H1 (cell line): ENCODE data around the gene DAB2IP. TPM values are rescaled to one million over a fixed set of nuclear protein-coding genes. Genes with fewer than 3 reads are reported as not detected.

Experiments
- CTCF ChIA-PET: fragments of 300-600 bp; sonication (Branson Sonifier 250); formaldehyde crosslinking; loops from one replicate; lab custom pipeline; 2021; ENCODE audit not compliant: partially characterized antibody; lab: Charles Lee
- POLR2A ChIA-PET: fragments of 300-600 bp; sonication (Branson Sonifier 250); formaldehyde crosslinking; loops from one replicate; lab custom pipeline; 2021; ENCODE audit warnings: inconsistent platforms; ENCODE audit not compliant: partially characterized antibody; lab: Charles Lee
- DNase-seq, 2 experiments: peaks; one replicate each; pipeline versions ENCODE4 v3.0.0 to v3.0.0-alpha.2; 2010 to 2022; ENCODE audit warnings: low spot score in 2 of 2, low read depth in 1 of 2, mixed read lengths in 1 of 2
- FAIRE-seq: peaks from 2 replicates; lab custom pipeline; 2011; peaks lifted over from hg19 to GRCh38; lab: Jason Lieb, UNC
- H2AFZ ChIP-seq: 2 replicates; pipeline ENCODE4 v1.8.1; 2012; ENCODE audit warnings: low read length, inconsistent platforms
- H2AK5ac ChIP-seq: 2 replicates; pipeline ENCODE4 v1.6.1; 2013; ENCODE audit warnings: low read depth, low read length
- H2BK120ac ChIP-seq: replicated peaks from 2 replicates; pipeline ENCODE3; 2013; ENCODE audit warnings: low read depth, low read length, inconsistent platforms
- H2BK12ac ChIP-seq: 2 replicates; pipeline ENCODE4 v1.6.1; 2013; ENCODE audit warnings: low read depth, low read length
- H2BK15ac ChIP-seq: 2 replicates; pipeline ENCODE4 v1.6.1; 2013; ENCODE audit warnings: low read length
- H2BK20ac ChIP-seq: 2 replicates; pipeline ENCODE4 v1.6.1; 2013; ENCODE audit warnings: low read length
- H2BK5ac ChIP-seq: 2 replicates; pipeline ENCODE4 v1.6.1; 2013; ENCODE audit warnings: low read depth, low read length
- H3K14ac ChIP-seq: 2 replicates; pipeline ENCODE4 v1.6.1; 2013; ENCODE audit warnings: inconsistent platforms; ENCODE audit not compliant: insufficient read length
- H3K18ac ChIP-seq: 2 replicates; pipeline ENCODE4 v1.6.1; 2013; ENCODE audit warnings: low read length; ENCODE audit errors: extremely low read depth
- H3K23ac ChIP-seq: 2 replicates; pipeline ENCODE4 v1.6.1; 2013; ENCODE audit warnings: inconsistent platforms; ENCODE audit not compliant: insufficient read length
- H3K23me2 ChIP-seq: 2 replicates; pipeline ENCODE4 v1.6.1; 2013; ENCODE audit warnings: low read depth, low read length
- H3K27ac ChIP-seq: 2 replicates; pipeline ENCODE4 v1.6.1; 2011; ENCODE audit warnings: low read depth, low read length, inconsistent platforms
- H3K27me3 ChIP-seq, 4 experiments: replicated peaks in 1 of 4; 1 replicate in 1 of 4; 2 replicates in 3 of 4; pipeline versions ENCODE4 v1.6.1 to v1.8.1; 2011 to 2013; ENCODE audit warnings: low read length in 3 of 4, mild to moderate bottlenecking in 3 of 4, inconsistent platforms in 2 of 4, mixed read lengths in 2 of 4, moderate library complexity in 1 of 4; ENCODE audit not compliant: control insufficient read depth in 3 of 4, insufficient read depth in 3 of 4; ENCODE audit errors: extremely low read depth in 1 of 4
- H3K36me3 ChIP-seq, 4 experiments: 2 replicates each; pipeline versions ENCODE4 v1.6.1 to v1.8.1; 2011 to 2013; ENCODE audit warnings: mild to moderate bottlenecking in 4 of 4, low read length in 3 of 4, moderate library complexity in 2 of 4, control low read depth in 1 of 4, inconsistent platforms in 1 of 4; ENCODE audit not compliant: insufficient read depth in 4 of 4, control insufficient read depth in 2 of 4
- H3K4ac ChIP-seq: replicated peaks from 2 replicates; pipeline ENCODE3; 2013; ENCODE audit warnings: low read length, low read depth, mixed read lengths, inconsistent platforms; ENCODE audit not compliant: insufficient read length
- H3K4me1 ChIP-seq, 4 experiments: replicated peaks in 1 of 4; 1 replicate in 1 of 4; 2 replicates in 3 of 4; pipeline versions ENCODE4 v1.6.1 to v1.8.1; 2011 to 2013; ENCODE audit warnings: low read length in 3 of 4, inconsistent platforms in 2 of 4, mixed read lengths in 1 of 4; ENCODE audit not compliant: insufficient read depth in 4 of 4, control insufficient read depth in 3 of 4
- H3K4me2 ChIP-seq, 2 experiments: 2 replicates each; pipeline versions ENCODE4 v1.6.1 to v1.8.1; 2011 to 2013; ENCODE audit warnings: low read depth in 2 of 2, low read length in 2 of 2, control low read depth in 1 of 2, inconsistent platforms in 1 of 2, mild to moderate bottlenecking in 1 of 2; ENCODE audit not compliant: insufficient read depth in 1 of 2
- H3K4me3 ChIP-seq, 4 experiments: fragments of 200-600, 300-600 bp in 1 of 4; sonication (generic), shearing (Covaris generic), sonication (Bioruptor Twin) in 1 of 4; 2 replicates each; pipeline versions ENCODE4 v1.5.1 to v1.8.1; 2011 to 2016; ENCODE audit warnings: low read length in 4 of 4, low read depth in 3 of 4, control low read depth in 2 of 4, inconsistent platforms in 2 of 4, mild to moderate bottlenecking in 2 of 4, mixed read lengths in 1 of 4, moderate library complexity in 1 of 4; ENCODE audit not compliant: insufficient read depth in 2 of 4; ENCODE audit errors: extremely low read depth in 1 of 4
- H3K56ac ChIP-seq: replicated peaks from 2 replicates; pipeline ENCODE3; 2013; ENCODE audit warnings: low read depth, mild to moderate bottlenecking, mixed read lengths, low read length, inconsistent platforms; ENCODE audit not compliant: insufficient read length
- H3K79me1 ChIP-seq: 2 replicates; pipeline ENCODE4 v1.6.1; 2013; ENCODE audit warnings: low read depth, low read length, control low read depth
- H3K79me2 ChIP-seq, 2 experiments: 2 replicates each; pipeline versions ENCODE4 v1.6.1 to v1.8.1; 2012 to 2013; ENCODE audit warnings: low read length in 2 of 2, mild to moderate bottlenecking in 2 of 2, inconsistent platforms in 1 of 2; ENCODE audit not compliant: insufficient read depth in 2 of 2, control insufficient read depth in 1 of 2
- H3K9ac ChIP-seq, 4 experiments: replicated peaks in 1 of 4; 1 replicate in 1 of 4; 2 replicates in 3 of 4; pipeline versions ENCODE4 v1.6.1 to v1.8.1; 2011 to 2013; ENCODE audit warnings: low read depth in 3 of 4, low read length in 3 of 4, control low read depth in 2 of 4, mild to moderate bottlenecking in 2 of 4, moderate library complexity in 2 of 4, inconsistent platforms in 1 of 4; ENCODE audit errors: extremely low read depth in 1 of 4
- H3K9me3 ChIP-seq, 2 experiments: 2 replicates each; pipeline versions ENCODE4 v1.6.1 to v1.8.1; 2012 to 2013; ENCODE audit warnings: mild to moderate bottlenecking in 2 of 2, moderate library complexity in 2 of 2, control low read depth in 1 of 2, inconsistent platforms in 1 of 2, low read depth in 1 of 2, low read length in 1 of 2, mixed read lengths in 1 of 2; ENCODE audit not compliant: insufficient read depth in 2 of 2
- H4K20me1 ChIP-seq, 2 experiments: replicated peaks in 1 of 2; 2 replicates each; pipeline versions ENCODE3 to v1.8.1; 2011 to 2013; ENCODE audit warnings: inconsistent platforms in 2 of 2, low read length in 2 of 2, mild to moderate bottlenecking in 1 of 2; ENCODE audit not compliant: insufficient read depth in 2 of 2, control insufficient read depth in 1 of 2
- H4K5ac ChIP-seq: 2 replicates; pipeline ENCODE4 v1.6.1; 2013; ENCODE audit warnings: low read length, low read depth, mixed read lengths, inconsistent platforms; ENCODE audit not compliant: insufficient read length
- H4K8ac ChIP-seq: 2 replicates; pipeline ENCODE4 v1.8.0; 2013; ENCODE audit warnings: mild to moderate bottlenecking, moderate library complexity, low read length, inconsistent platforms; ENCODE audit not compliant: insufficient read depth; ENCODE audit errors: extremely low read depth
- H4K91ac ChIP-seq: replicated peaks from 2 replicates; pipeline ENCODE3; 2013; ENCODE audit warnings: low read length, mixed read lengths, inconsistent platforms; ENCODE audit not compliant: insufficient read length
- BRCA1 ChIP-seq: IDR thresholded peaks from 2 replicates; pipeline ENCODE4 v1.6.1; 2012; ENCODE audit warnings: low read depth, low read length, improper control_type of control experiment
- CBX5 ChIP-seq: fragments of 300-800, 300-1000 bp; sonication (generic); IDR thresholded peaks from 2 replicates; pipeline ENCODE4 v1.7.1; 2016; ENCODE audit warnings: antibody characterized with exemption, low read length, low read depth
- CHD2 ChIP-seq: IDR thresholded peaks from 2 replicates; pipeline ENCODE4 v1.6.1; 2012; ENCODE audit warnings: low read length, improper control_type of control experiment
- GTF2F1 ChIP-seq: IDR thresholded peaks from 2 replicates; pipeline ENCODE4 v1.6.1; 2012; ENCODE audit warnings: low read depth, low read length, improper control_type of control experiment, borderline replicate concordance
- HDAC2 ChIP-seq, 2 experiments: fragments of 300-600 bp in 1 of 2; sonication (generic) in 1 of 2; IDR thresholded peaks; 2 replicates each; pipeline ENCODE4 v1.6.1; 2011 to 2012; ENCODE audit warnings: low read depth in 2 of 2, low read length in 2 of 2, mild to moderate bottlenecking in 2 of 2, moderate library complexity in 2 of 2, borderline replicate concordance in 1 of 2, inconsistent platforms in 1 of 2
- JUND ChIP-seq: IDR thresholded peaks from 2 replicates; pipeline ENCODE4 v1.6.1; 2011; ENCODE audit warnings: mild to moderate bottlenecking, improper control_type of control experiment, low read length
- NANOG ChIP-seq: IDR thresholded peaks from 2 replicates; pipeline ENCODE4 v1.6.1; 2011; ENCODE audit warnings: low read length, low read depth, mild to moderate bottlenecking, inconsistent platforms; ENCODE audit not compliant: insufficient read depth, poor library complexity, severe bottlenecking
- NRF1 ChIP-seq: IDR thresholded peaks from 2 replicates; pipeline ENCODE4 v1.6.1; 2011; ENCODE audit warnings: mild to moderate bottlenecking, low read depth, low read length, improper control_type of control experiment
- SIN3A ChIP-seq, 2 experiments: IDR thresholded peaks in 1 of 2; conservative IDR thresholded peaks in 1 of 2; 2 replicates each; pipeline ENCODE4 v1.6.1; 2011 to 2012; ENCODE audit warnings: low read length in 2 of 2, improper control_type of control experiment in 1 of 2, low read depth in 1 of 2, mild to moderate bottlenecking in 1 of 2
- SP4 ChIP-seq: IDR thresholded peaks from 2 replicates; pipeline ENCODE4 v1.6.1; 2012; ENCODE audit warnings: low read length, inconsistent platforms
- SUZ12 ChIP-seq: fragments of 200-600 bp; sonication (generic); IDR thresholded peaks from 2 replicates; pipeline ENCODE4 v1.6.1; 2012; ENCODE audit warnings: mild to moderate bottlenecking, inconsistent platforms, low read length, moderate library complexity, mixed read lengths
- YY1 ChIP-seq: IDR thresholded peaks from 2 replicates; pipeline ENCODE4 v1.6.1; 2011; ENCODE audit warnings: low read depth, mild to moderate bottlenecking, low read length
- ZNF274 ChIP-seq: IDR thresholded peaks from 2 replicates; pipeline ENCODE4 v1.7.0; 2012; ENCODE audit warnings: low read length, borderline replicate concordance; ENCODE audit errors: extremely low read depth
- WGBS, 2 experiments: shearing (Covaris generic) in 1 of 2; methylation state at CpG; one replicate each; pipeline versions ENCODE4 v1.1.6 to v1.1.7; 2013 to 2015; ENCODE audit warnings: low lambda C conversion rate in 2 of 2, mixed read lengths in 2 of 2, inconsistent platforms in 1 of 2, low coverage in 1 of 2, missing lambda C conversion rate in 1 of 2; ENCODE audit not compliant: insufficient replicate concordance in 2 of 2, insufficient coverage in 1 of 2, insufficient read length in 1 of 2; ENCODE audit errors: extremely low coverage in 1 of 2, missing lambda C conversion rate in 1 of 2; 5-methylcytosine and 5-hydroxymethylcytosine counted together
- polyA plus RNA-seq, 7 experiments: library from polyadenylated mRNA; depleted of rRNA in 3 of 7; stranded (reverse) in 5 of 7; unstranded in 2 of 7; fragments of >200 nt in 5 of 7; fragments of 200-250 nt in 2 of 7; gene quantifications; 1 replicate in 5 of 7; 2 replicates in 1 of 7; 4 replicates in 1 of 7; pipeline versions ENCODE4 v1.2.1 to v1.2.3, GENCODE V29; 2011 to 2013; ENCODE audit warnings: missing spikeins in 2 of 7, mixed read lengths in 2 of 7
- total RNA-seq: library from RNA; stranded (reverse); fragmentation: NEBNext Ultra II Directional; extraction: Animal tissue kit (Norgen Biotek cat#: 25700); gene quantifications from 2 replicates; pipeline ENCODE4 v1.2.1, GENCODE V29; 2021

The DAB2IP gene
- total and polyA plus RNA-seq, 2 of the 8 experiments (the other 6 are each of a cell fraction or from before 2014, with no cell fraction given): 19.7 to 39.5 TPM

GRCh38 chr9:121748727-121749423 is 97.4 kb downstream of the DAB2IP start:
- Histone ChIP-seq H4K5ac (no peak overlapping the region), H4K20me1 (peaks cover 24 to 28% of the 10 kb centered on the region in 2 experiments), H2AK5ac (no peak overlapping the region), H3K4ac (no peak overlapping the region), H2AFZ (no peak overlapping the region), H2BK20ac (no peak overlapping the region), H3K4me1 (peaks cover 6 to 14% (median 10%) of the 10 kb centered on the region in 4 experiments), H3K79me2 (peaks cover 0 to 66% of the 10 kb centered on the region in 2 experiments; a peak in 2 of 4 replicates), H3K56ac (no peak overlapping the region), H3K36me3 (no peaks in the 10 kb centered on the region), H3K27ac (no peak overlapping the region), H4K8ac (no peak overlapping the region; the same call in 1 of the 2 replicates), H3K79me1 (peaks cover 33% of the 10 kb centered on the region), H3K4me2 (no peak overlapping the region), H3K23ac (no peak overlapping the region), H3K9me3 (no peaks in the 10 kb centered on the region), H2BK120ac (no peak overlapping the region), H3K27me3 (no peaks in the 10 kb centered on the region; a peak in 1 of 7 replicates), H3K18ac (no peak overlapping the region), H2BK15ac (no peak overlapping the region), H4K91ac (no peak overlapping the region), H3K9ac (no peak overlapping the region), H3K14ac (no peak overlapping the region), H3K23me2 (no peaks in the 10 kb centered on the region), H3K4me3 (no peak overlapping the region), H2BK12ac (no peak overlapping the region), H2BK5ac (no peak overlapping the region; the same call in 1 of the 2 replicates)
- 83% methylated on average over 10 of the region's 11 CpGs; no CpG with 5 or more reads in 1 of the 2 experiments for WGBS, 2 experiments
- FAIRE-seq (no peak), DNase-seq (no peak)
- TF ChIP-seq CHD2 (no peak), NANOG (no peak), BRCA1 (no peak), NRF1 (no peak), GTF2F1 (no peak), SIN3A (conservative IDR thresholded peaks at IDR 0.05 in 1 of 2, IDR thresholded peaks at IDR 0.05 in 1 of 2; ENCODE audit: low read depth in 1 of 2, low read length in 2 of 2) (no peak), CBX5 (no peak), SUZ12 (no peak), JUND (no peak), YY1 (no peak), SP4 (no peak), HDAC2 (IDR thresholded peaks at IDR 0.05; ENCODE audit: borderline replicate concordance in 1 of 2, low read depth in 2 of 2, low read length in 2 of 2) (no peak), ZNF274 (no peak)
- ChIA-PET CTCF (interaction anchor here (1.1 to 20.3 kb wide), 5 partner anchors 9 to 52 kb away, joined by 4 to 305 read pairs (median 11); no protein-coding TSS in a partner anchor), POLR2A (no interaction called here)
